HCT116 (cell line): Measurements from ENCODE around the gene TENM4. TPM values are rescaled to one million over a fixed set of nuclear protein-coding genes. Genes with fewer than 3 reads are reported as not detected.

Experiments
- ATAC-seq: fragments of 200-7000 bp; cut with Tn5 transposase; 2 replicates; pipeline ENCODE4 v1.9.1; 2020; ENCODE audit warnings: mild to moderate bottlenecking, moderate library complexity
- BruUV-seq: library from RNA; stranded (reverse); fragments of 400-500 nt; replicated peaks from 2 replicates; lab custom pipeline; 2021; lab: Mats Ljungman, UMichigan
- CTCF ChIA-PET: fragments of 300-600 bp; sonication (Branson Sonifier 250); formaldehyde crosslinking; loops from one replicate; lab custom pipeline; 2021; ENCODE audit warnings: antibody characterized with exemption; lab: Charles Lee
- POLR2A ChIA-PET: fragments of 300-600, 350-600 bp; sonication (Branson Sonifier 250); formaldehyde crosslinking; loops from one replicate; lab custom pipeline; 2021; ENCODE audit warnings: antibody characterized with exemption; lab: Charles Lee
- RAD21 ChIA-PET, 2 experiments: fragments of 300-600 bp; sonication (Branson Sonifier 250); formaldehyde crosslinking; loops; one replicate each; lab custom pipeline; 2023; ENCODE audit warnings: low total read pairs in 2 of 2; ENCODE audit not compliant: uncharacterized antibody in 2 of 2, unreplicated experiment in 2 of 2, low non-redundant PET in 1 of 2; lab: Charles Lee
- DNase-seq: peaks from one replicate; pipeline ENCODE4 v3.0.0-alpha.2; 2010; ENCODE audit warnings: low read depth, low spot score
- H2AFZ ChIP-seq: fragments of 200-600 bp; shearing (Covaris generic), sonication (generic); 2 replicates; pipeline ENCODE4 v1.6.1; 2017; ENCODE audit warnings: low read depth, mixed run types, mixed read lengths, antibody characterized with exemption, low read length; ENCODE audit not compliant: poor library complexity, severe bottlenecking
- H3K27ac ChIP-seq: 2 replicates; pipeline ENCODE4 v1.5.1; 2012; ENCODE audit warnings: low read depth, low read length
- H3K27me3 ChIP-seq: fragments of 200-600 bp; sonication (generic); 2 replicates; pipeline ENCODE4 v1.6.1; 2016; ENCODE audit warnings: mixed run types, low read length, mixed read lengths; ENCODE audit not compliant: insufficient read depth
- H3K36me3 ChIP-seq, 2 experiments: fragments of 200-500 bp in 1 of 2; fragments of 200-600 bp in 1 of 2; sonication (Bioruptor generic) in 1 of 2; sonication (generic) in 1 of 2; 2 replicates each; pipeline versions ENCODE4 v1.5.1 to v1.6.1; 2014 to 2016; ENCODE audit warnings: low read length in 2 of 2, inconsistent platforms in 1 of 2, mixed read lengths in 1 of 2, mixed run types in 1 of 2; ENCODE audit not compliant: insufficient read depth in 2 of 2, control insufficient read depth in 1 of 2
- H3K4me1 ChIP-seq, 2 experiments: fragments of 200-600 bp in 1 of 2; sonication (generic) in 1 of 2; 2 replicates each; pipeline versions ENCODE4 v1.5.1 to v1.6.1; 2012 to 2017; ENCODE audit warnings: low read length in 2 of 2, inconsistent platforms in 1 of 2, mild to moderate bottlenecking in 1 of 2, mixed read lengths in 1 of 2, mixed run types in 1 of 2, moderate library complexity in 1 of 2; ENCODE audit not compliant: insufficient read depth in 2 of 2, control insufficient read depth in 1 of 2
- H3K4me2 ChIP-seq: fragments of 200-600 bp; sonication (generic); 2 replicates; pipeline ENCODE4 v1.6.1; 2017; ENCODE audit warnings: mixed run types, low read length, mixed read lengths
- H3K4me3 ChIP-seq, 2 experiments: fragments of 200-600 bp in 1 of 2; sonication (generic) in 1 of 2; replicated peaks in 1 of 2; 2 replicates each; pipeline ENCODE4 v1.5.1; 2011 to 2016; ENCODE audit warnings: low read length in 2 of 2, control low read depth in 1 of 2, low read depth in 1 of 2, mild to moderate bottlenecking in 1 of 2, mixed read lengths in 1 of 2, mixed run types in 1 of 2
- H3K79me2 ChIP-seq: fragments of 200-600 bp; sonication (generic); 2 replicates; pipeline ENCODE4 v1.6.1; 2017; ENCODE audit warnings: mild to moderate bottlenecking, mixed run types, low read length, moderate library complexity, mixed read lengths; ENCODE audit not compliant: insufficient read depth
- H3K9ac ChIP-seq: fragments of 200-600 bp; sonication (generic); 2 replicates; pipeline ENCODE4 v1.6.1; 2016; ENCODE audit warnings: low read length, mixed read lengths
- H3K9me2 ChIP-seq: fragments of 200-600 bp; sonication (generic), shearing (Covaris generic); 2 replicates; pipeline ENCODE4 v1.6.1; 2017; ENCODE audit warnings: mixed run types, mild to moderate bottlenecking, moderate library complexity; ENCODE audit not compliant: insufficient read depth
- H3K9me3 ChIP-seq, 2 experiments: fragments of 200-500 bp in 1 of 2; fragments of 200-600 bp in 1 of 2; sonication (Bioruptor generic) in 1 of 2; sonication (generic) in 1 of 2; 2 replicates each; pipeline ENCODE4 v1.6.1; 2014 to 2017; ENCODE audit warnings: low read length in 2 of 2, mixed read lengths in 2 of 2, inconsistent platforms in 1 of 2, low read depth in 1 of 2, mild to moderate bottlenecking in 1 of 2, mixed run types in 1 of 2, moderate library complexity in 1 of 2; ENCODE audit not compliant: control insufficient read depth in 1 of 2, insufficient read depth in 1 of 2
- H4K20me1 ChIP-seq: fragments of 200-600 bp; sonication (generic), shearing (Covaris generic); 2 replicates; pipeline ENCODE4 v1.6.1; 2017; ENCODE audit warnings: mixed run types, mild to moderate bottlenecking, moderate library complexity; ENCODE audit not compliant: insufficient read depth
- ATF3 ChIP-seq: IDR thresholded peaks from 2 replicates; pipeline ENCODE4 v1.6.1; 2012
- CBX3 ChIP-seq: IDR thresholded peaks from 2 replicates; pipeline ENCODE4 v1.6.1; 2012; ENCODE audit warnings: low read depth
- EGR1 ChIP-seq: IDR thresholded peaks from 2 replicates; pipeline ENCODE4 v1.6.1; 2012; ENCODE audit warnings: low read depth
- EZH2 ChIP-seq: fragments of 200-600 bp; sonication (generic); IDR thresholded peaks from 2 replicates; pipeline ENCODE4 v1.6.1; 2017; ENCODE audit warnings: antibody characterized with exemption, mixed run types
- EZH2phosphoT487 ChIP-seq: fragments of 200-600 bp; IDR thresholded peaks from 2 replicates; pipeline ENCODE4 v1.6.1; 2018; ENCODE audit warnings: antibody characterized with exemption, borderline replicate concordance
- FOSL1 ChIP-seq: IDR thresholded peaks from 2 replicates; pipeline ENCODE4 v1.6.1; 2012; ENCODE audit warnings: low read depth
- POLR2A ChIP-seq: IDR thresholded peaks from 2 replicates; pipeline ENCODE4 v1.7.0; 2011; ENCODE audit warnings: borderline replicate concordance; ENCODE audit not compliant: insufficient read depth, insufficient read length; ENCODE audit errors: extremely low read depth
- RAD21 ChIP-seq: IDR thresholded peaks from 2 replicates; pipeline ENCODE4 v1.6.1; 2012; ENCODE audit warnings: low read depth, mild to moderate bottlenecking
- SIN3A ChIP-seq: IDR thresholded peaks from 2 replicates; pipeline ENCODE4 v1.6.1; 2012; ENCODE audit warnings: low read depth
- TCF7L2 ChIP-seq: IDR thresholded peaks from 2 replicates; pipeline ENCODE4 v1.7.0; 2011; ENCODE audit warnings: borderline replicate concordance, inconsistent platforms; ENCODE audit not compliant: insufficient read depth, insufficient read length; ENCODE audit errors: extremely low read depth
- intact Hi-C: fragments of 100-400 bp; cut with micrococcal nuclease; formaldehyde crosslinking; loops from 2 replicates; pipeline ENCODE4 v1.10.0; 2022
- total RNA-seq: library from RNA; stranded (reverse); gene quantifications from one replicate; pipeline ENCODE4 v1.2.1, GENCODE V29; 2021; ENCODE audit not compliant: unreplicated experiment
- TF ChIP-seq, protein P1 (sequence below), 3 experiments: fragments of 200-600 bp in 1 of 3; sonication (generic) in 1 of 3; IDR thresholded peaks in 2 of 3; conservative IDR thresholded peaks in 1 of 3; 2 replicates each; pipeline ENCODE4 v1.5.1; 2012 to 2017; ENCODE audit warnings: low read depth in 2 of 3, low read length in 2 of 3, antibody characterized with exemption in 1 of 3, borderline replicate concordance in 1 of 3, control low read depth in 1 of 3, mild to moderate bottlenecking in 1 of 3, mixed read lengths in 1 of 3, mixed run types in 1 of 3, moderate library complexity in 1 of 3; ENCODE audit not compliant: insufficient read depth in 1 of 3
- TF ChIP-seq, protein P2 (sequence below): IDR thresholded peaks from 2 replicates; pipeline ENCODE4 v1.6.1; 2012
- TF ChIP-seq, protein P3 (sequence below): IDR thresholded peaks from 2 replicates; pipeline ENCODE4 v1.6.1; 2012; ENCODE audit warnings: low read depth

Gene TENM4
- total RNA-seq, 1 experiment from 2014 or later: 0.05 TPM

- POLR2A ChIA-PET: no interaction called here
- Histone ChIP-seq H3K79me2 (no peaks in the 10 kb centered on the region), H3K4me2 (no peak overlapping the region), H3K4me1 (no peaks in the 10 kb centered on the region), H3K27me3 (no peaks in the 10 kb centered on the region), H3K9me3 (no peaks in the 10 kb centered on the region), H3K4me3 (no peak overlapping the region), H3K36me3 (no peaks in the 10 kb centered on the region), H2AFZ (no peak overlapping the region), H3K9ac (no peak overlapping the region), H4K20me1 (no peaks in the 10 kb centered on the region), H3K9me2 (no peaks in the 10 kb centered on the region), H3K27ac (no peak overlapping the region)
- intact Hi-C loops: no loop called here
- ATAC-seq (no peak), DNase-seq (no peak)
- no TSS peak for BruUV-seq
- RAD21 ChIA-PET: no interaction called here
- CTCF ChIA-PET: no interaction called here
- TF ChIP-seq SIN3A (no peak), TCF7L2 (no peak), CBX3 (no peak), ATF3 (no peak), EZH2 (no peak)
Observed at GRCh38 chr11:78660471-78660870, 780.4 kb downstream of the TENM4 start.

- intact Hi-C loops: no loop called here
- Histone ChIP-seq H3K4me1 (no peaks in the 10 kb centered on the region), H3K27me3 (no peaks in the 10 kb centered on the region), H3K4me2 (no peak overlapping the region), H3K4me3 (no peak overlapping the region), H3K79me2 (no peaks in the 10 kb centered on the region), H3K27ac (no peak overlapping the region), H4K20me1 (no peaks in the 10 kb centered on the region), H3K9me2 (no peaks in the 10 kb centered on the region), H2AFZ (no peak overlapping the region), H3K9me3 (no peaks in the 10 kb centered on the region), H3K9ac (no peak overlapping the region), H3K36me3 (no peaks in the 10 kb centered on the region)
- ChIA-PET CTCF (no interaction called here), POLR2A (no interaction called here), RAD21 (no interaction called here)
- BruUV-seq: no TSS peak
- DNase-seq (no peak), ATAC-seq (peak; percentile 71)
- TF ChIP-seq SIN3A (no peak), EZH2phosphoT487 (no peak), EGR1 (no peak), EZH2 (no peak), TCF7L2 (no peak), RAD21 (no peak), POLR2A (no peak), FOSL1 (no peak), CBX3 (no peak)
- TF ChIP-seq, protein P1, sequence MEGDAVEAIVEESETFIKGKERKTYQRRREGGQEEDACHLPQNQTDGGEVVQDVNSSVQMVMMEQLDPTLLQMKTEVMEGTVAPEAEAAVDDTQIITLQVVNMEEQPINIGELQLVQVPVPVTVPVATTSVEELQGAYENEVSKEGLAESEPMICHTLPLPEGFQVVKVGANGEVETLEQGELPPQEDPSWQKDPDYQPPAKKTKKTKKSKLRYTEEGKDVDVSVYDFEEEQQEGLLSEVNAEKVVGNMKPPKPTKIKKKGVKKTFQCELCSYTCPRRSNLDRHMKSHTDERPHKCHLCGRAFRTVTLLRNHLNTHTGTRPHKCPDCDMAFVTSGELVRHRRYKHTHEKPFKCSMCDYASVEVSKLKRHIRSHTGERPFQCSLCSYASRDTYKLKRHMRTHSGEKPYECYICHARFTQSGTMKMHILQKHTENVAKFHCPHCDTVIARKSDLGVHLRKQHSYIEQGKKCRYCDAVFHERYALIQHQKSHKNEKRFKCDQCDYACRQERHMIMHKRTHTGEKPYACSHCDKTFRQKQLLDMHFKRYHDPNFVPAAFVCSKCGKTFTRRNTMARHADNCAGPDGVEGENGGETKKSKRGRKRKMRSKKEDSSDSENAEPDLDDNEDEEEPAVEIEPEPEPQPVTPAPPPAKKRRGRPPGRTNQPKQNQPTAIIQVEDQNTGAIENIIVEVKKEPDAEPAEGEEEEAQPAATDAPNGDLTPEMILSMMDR (IDR thresholded peaks at IDR 0.05 in 2 of 3, conservative IDR thresholded peaks at IDR 0.05 in 1 of 3; ENCODE audit: borderline replicate concordance in 1 of 3, insufficient read depth in 1 of 3, low read depth in 2 of 3, low read length in 2 of 3): no peak
- TF ChIP-seq, protein P2, sequence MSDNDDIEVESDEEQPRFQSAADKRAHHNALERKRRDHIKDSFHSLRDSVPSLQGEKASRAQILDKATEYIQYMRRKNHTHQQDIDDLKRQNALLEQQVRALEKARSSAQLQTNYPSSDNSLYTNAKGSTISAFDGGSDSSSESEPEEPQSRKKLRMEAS: no peak
- TF ChIP-seq, protein P3, sequence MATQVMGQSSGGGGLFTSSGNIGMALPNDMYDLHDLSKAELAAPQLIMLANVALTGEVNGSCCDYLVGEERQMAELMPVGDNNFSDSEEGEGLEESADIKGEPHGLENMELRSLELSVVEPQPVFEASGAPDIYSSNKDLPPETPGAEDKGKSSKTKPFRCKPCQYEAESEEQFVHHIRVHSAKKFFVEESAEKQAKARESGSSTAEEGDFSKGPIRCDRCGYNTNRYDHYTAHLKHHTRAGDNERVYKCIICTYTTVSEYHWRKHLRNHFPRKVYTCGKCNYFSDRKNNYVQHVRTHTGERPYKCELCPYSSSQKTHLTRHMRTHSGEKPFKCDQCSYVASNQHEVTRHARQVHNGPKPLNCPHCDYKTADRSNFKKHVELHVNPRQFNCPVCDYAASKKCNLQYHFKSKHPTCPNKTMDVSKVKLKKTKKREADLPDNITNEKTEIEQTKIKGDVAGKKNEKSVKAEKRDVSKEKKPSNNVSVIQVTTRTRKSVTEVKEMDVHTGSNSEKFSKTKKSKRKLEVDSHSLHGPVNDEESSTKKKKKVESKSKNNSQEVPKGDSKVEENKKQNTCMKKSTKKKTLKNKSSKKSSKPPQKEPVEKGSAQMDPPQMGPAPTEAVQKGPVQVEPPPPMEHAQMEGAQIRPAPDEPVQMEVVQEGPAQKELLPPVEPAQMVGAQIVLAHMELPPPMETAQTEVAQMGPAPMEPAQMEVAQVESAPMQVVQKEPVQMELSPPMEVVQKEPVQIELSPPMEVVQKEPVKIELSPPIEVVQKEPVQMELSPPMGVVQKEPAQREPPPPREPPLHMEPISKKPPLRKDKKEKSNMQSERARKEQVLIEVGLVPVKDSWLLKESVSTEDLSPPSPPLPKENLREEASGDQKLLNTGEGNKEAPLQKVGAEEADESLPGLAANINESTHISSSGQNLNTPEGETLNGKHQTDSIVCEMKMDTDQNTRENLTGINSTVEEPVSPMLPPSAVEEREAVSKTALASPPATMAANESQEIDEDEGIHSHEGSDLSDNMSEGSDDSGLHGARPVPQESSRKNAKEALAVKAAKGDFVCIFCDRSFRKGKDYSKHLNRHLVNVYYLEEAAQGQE: no peak
Observed at GRCh38 chr11:78659326-78660270, 781.2 kb downstream of the TENM4 start.
